Measurements from ENCODE around the gene RBM20. TPM values are rescaled to one million over a fixed set of nuclear protein-coding genes. Genes with fewer than 3 reads are reported as not detected.
A peak's percentile ranks its signal among the peaks of the same experiment; 100 is the strongest.

The RBM20 gene
- total and polyA plus RNA-seq, 2 of the 4 experiments (the other 2 are of a cell fraction): under 0.01 to 0.15 TPM

DNA sequence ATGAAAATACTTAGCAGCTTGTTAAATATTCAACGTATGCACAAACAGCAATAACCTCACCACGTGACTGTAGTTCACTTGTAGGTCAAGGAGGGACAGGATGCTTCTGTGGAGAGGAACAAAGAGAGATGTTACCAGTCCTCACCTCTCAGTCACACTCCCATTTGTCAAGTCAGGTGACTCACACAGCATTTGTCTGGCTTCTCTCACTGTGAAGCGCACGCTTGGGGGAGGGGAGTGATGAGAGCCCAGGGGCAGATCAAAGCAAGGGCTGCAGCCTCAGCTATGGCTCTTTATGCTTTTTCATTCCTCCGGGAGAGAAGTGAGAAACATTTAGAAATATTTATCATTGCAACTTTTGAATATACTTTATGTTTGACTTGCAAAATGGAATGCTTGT is 2.9 kb upstream of the RBM20 start:
- Histone ChIP-seq H2BK20ac (ENCODE audit: low read depth, low read length) (no peak overlapping the region), H3K4me3 (ENCODE audit: insufficient read depth, low read depth, low read length) (no peak overlapping the region), H3K14ac (replicated peaks; ENCODE audit: low read depth, low read length) (no peak overlapping the region), H3K56ac (ENCODE audit: extremely low read depth, insufficient read depth, low read length) (no peak overlapping the region), H4K91ac (ENCODE audit: insufficient read depth, low read depth, low read length) (no peak overlapping the region), H3K79me1 (ENCODE audit: low read depth in 1 of 2, low read length in 2 of 2) (no peaks in the 10 kb centered on the region), H2BK15ac (ENCODE audit: low read depth, low read length) (no peak overlapping the region), H3K18ac (ENCODE audit: low read depth, low read length) (no peak overlapping the region), H2AK5ac (ENCODE audit: low read depth, low read length) (no peak overlapping the region), H3K4me2 (ENCODE audit: low read depth, low read length) (peak overlapping the region; percentile 65), H4K5ac (ENCODE audit: low read depth, low read length) (no peak overlapping the region), H4K20me1 (ENCODE audit: insufficient read depth, low read length) (no peaks in the 10 kb centered on the region), H2BK5ac (ENCODE audit: low read depth, low read length, poor library complexity, severe bottlenecking) (no peak overlapping the region), H2BK120ac (ENCODE audit: low read depth, low read length) (no peak overlapping the region), H3K36me3 (ENCODE audit: control insufficient read depth, insufficient read depth, low read length) (no peaks in the 10 kb centered on the region), H2AK9ac (replicated peaks; ENCODE audit: low read depth, low read length, poor library complexity) (no peak overlapping the region), H2AFZ (replicated peaks; ENCODE audit: low read length, poor library complexity) (peak overlapping the region; percentile 34), H3K4ac (ENCODE audit: low read depth, low read length) (no peak overlapping the region), H3K4me1 (ENCODE audit: control insufficient read depth, insufficient read depth, low read length) (peaks cover 4% of the 10 kb centered on the region; the same call in 1 of the 2 replicates), H3K9me1 (ENCODE audit: insufficient read depth, low read length) (no peaks in the 10 kb centered on the region), H3K9ac (ENCODE audit: low read depth, low read length) (no peak overlapping the region), H3K27ac (ENCODE audit: insufficient read depth, low read length) (no peak overlapping the region), H3K9me3 (ENCODE audit: control insufficient read depth, insufficient read depth, low read length) (0 out of 2 replicates have a peak, but pooled peaks cover 2% of the 10 kb centered on the region), H3K23ac (ENCODE audit: low read depth, low read length) (0 out of 2 replicates have a peak overlapping the region, but pooled peaks have one; percentile 12), H4K8ac (ENCODE audit: low read depth in 2 of 2, low read length in 2 of 2) (no peak overlapping the region), H3K27me3 (ENCODE audit: control insufficient read depth, insufficient read depth, low read length) (peaks cover 39% of the 10 kb centered on the region)
- in situ Hi-C loops (cut with MboI; ENCODE audit: low sequenced_read_pairs): no loop called here
- TF ChIP-seq SMC3 (IDR thresholded peaks at IDR 0.05; ENCODE audit: low read depth, low read length): no peak
- no peak for TF ChIP-seq CEBPB (IDR thresholded peaks at IDR 0.05; ENCODE audit: low read depth, low read length)
- TF ChIP-seq POLR2A (IDR thresholded peaks at IDR 0.05; ENCODE audit: low read depth, low read length): no peak
- TF ChIP-seq NFE2L2 (IDR thresholded peaks at IDR 0.05; ENCODE audit: low read depth, low read length): no peak
- no peak for TF ChIP-seq MAZ (IDR thresholded peaks at IDR 0.05; ENCODE audit: borderline replicate concordance, low read depth, low read length)
- no peak for TF ChIP-seq MXI1 (IDR thresholded peaks at IDR 0.05; ENCODE audit: borderline replicate concordance, low read depth, low read length)
- no peak for TF ChIP-seq CHD1 (IDR thresholded peaks at IDR 0.05; ENCODE audit: low read depth, low read length)
- no peak for TF ChIP-seq CTCF (conservative IDR thresholded peaks at IDR 0.05; ENCODE audit: low read depth, low read length)
- TF ChIP-seq RFX5 (IDR thresholded peaks at IDR 0.05; ENCODE audit: low read depth, low read length): no peak
- peak; percentile 44; the same call in 1 of the 2 replicates for TF ChIP-seq BHLHE40 (IDR thresholded peaks at IDR 0.05; ENCODE audit: low read depth, low read length)
- TF ChIP-seq FOS (IDR thresholded peaks at IDR 0.05; ENCODE audit: low read depth, low read length): no peak
- no peak for TF ChIP-seq RCOR1 (IDR thresholded peaks at IDR 0.05; ENCODE audit: insufficient replicate concordance, low read length)
- TF ChIP-seq, protein P1, sequence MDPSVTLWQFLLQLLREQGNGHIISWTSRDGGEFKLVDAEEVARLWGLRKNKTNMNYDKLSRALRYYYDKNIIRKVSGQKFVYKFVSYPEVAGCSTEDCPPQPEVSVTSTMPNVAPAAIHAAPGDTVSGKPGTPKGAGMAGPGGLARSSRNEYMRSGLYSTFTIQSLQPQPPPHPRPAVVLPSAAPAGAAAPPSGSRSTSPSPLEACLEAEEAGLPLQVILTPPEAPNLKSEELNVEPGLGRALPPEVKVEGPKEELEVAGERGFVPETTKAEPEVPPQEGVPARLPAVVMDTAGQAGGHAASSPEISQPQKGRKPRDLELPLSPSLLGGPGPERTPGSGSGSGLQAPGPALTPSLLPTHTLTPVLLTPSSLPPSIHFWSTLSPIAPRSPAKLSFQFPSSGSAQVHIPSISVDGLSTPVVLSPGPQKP (IDR thresholded peaks at IDR 0.05; ENCODE audit: borderline replicate concordance, low read depth, low read length): no peak
- no peak for TF ChIP-seq RAD21 (IDR thresholded peaks at IDR 0.05; ENCODE audit: low read length)
- peak; percentile 64 for TF ChIP-seq USF2 (IDR thresholded peaks at IDR 0.05; ENCODE audit: low read depth, low read length)
- dilution Hi-C loops (cut with HindIII; ENCODE audit: low sequenced_read_pairs, unreplicated experiment): no loop called here
- ATAC-seq (ENCODE audit: low read depth) (no peak), DNase-seq (peak; percentile 37)
- POLR2A ChIA-PET (ENCODE audit: unreplicated experiment): no interaction called here
- CTCF ChIA-PET: interaction anchor here (0.7 to 2.3 kb wide), 3 partner anchors 18 to 465 kb away, joined by 3 to 11 read pairs (median 3); no protein-coding TSS in a partner anchor
- intact Hi-C loops (cut with micrococcal nuclease): loop anchor here (5.0 kb wide), 1 partner anchor 41 kb away; no protein-coding TSS in a partner anchor
- no CpG with 5 or more reads among the region's 5 CpGs for WGBS, 2 experiments (ENCODE audit: extremely low coverage in 2 of 2, insufficient read length in 1 of 2)
- no TSS peak for BruUV-seq (replicated peaks)
